ENCODE data around the gene SLMAP. TPM values are rescaled to one million over a fixed set of nuclear protein-coding genes. Genes with fewer than 3 reads are reported as not detected.

SLMAP gene
- total RNA-seq, 1 experiment from 2014 or later: 49.2 TPM

GRCh38 chr3:57808961-57809608, 53.0 kb downstream of the SLMAP start:
- H3K4me1 ChIP-seq (ENCODE audit: control insufficient read depth, insufficient read depth, low read length): peaks cover under 1% of the 10 kb centered on the region; the same call in 1 of the 2 replicates
- no peaks in the 10 kb centered on the region; the same call in 1 of the 2 replicates for H3K9me3 ChIP-seq (ENCODE audit: control insufficient read depth, insufficient read depth, low read depth, low read length)
- no peaks in the 10 kb centered on the region for H3K27me3 ChIP-seq (ENCODE audit: control insufficient read depth, insufficient read depth, low read length)
- no peaks in the 10 kb centered on the region for H3K36me3 ChIP-seq (ENCODE audit: control insufficient read depth, insufficient read depth, low read length)
- no peak overlapping the region for H3K4me3 ChIP-seq (ENCODE audit: low read depth in 2 of 2, low read length in 2 of 2)
- H3K27ac ChIP-seq (ENCODE audit: low read length): no peak overlapping the region
- TF ChIP-seq CTCF (IDR thresholded peaks at IDR 0.05) (no peak), SIN3A (IDR thresholded peaks at IDR 0.05; ENCODE audit: borderline replicate concordance, insufficient read depth, low read depth, low read length) (no peak), TCF7L2 (IDR thresholded peaks at IDR 0.05; ENCODE audit: low read depth, low read length) (no peak), REST (IDR thresholded peaks at IDR 0.05; ENCODE audit: insufficient read depth in 1 of 2, low read depth in 2 of 2, low read length in 1 of 2) (no peak), POLR2AphosphoS5 (IDR thresholded peaks at IDR 0.05; ENCODE audit: low read depth, low read length) (no peak)
- CTCF ChIA-PET: no interaction called here
- in situ Hi-C loops (cut with HindIII; ENCODE audit: low pct_unique_long_range_greater_than_20kb, low sequenced_read_pairs): no loop called here
- DNase-seq (ENCODE audit: low read depth, low spot score) (no peak), ATAC-seq (no peak)
- POLR2A ChIA-PET: no interaction called here
- intact Hi-C loops (cut with micrococcal nuclease; ENCODE audit: unreplicated experiment): no loop called here
- BruUV-seq (replicated peaks): no TSS peak

- Histone ChIP-seq H3K27me3 (ENCODE audit: control insufficient read depth, insufficient read depth, low read length) (no peaks in the 10 kb centered on the region), H3K4me1 (ENCODE audit: control insufficient read depth, insufficient read depth, low read length) (no peaks in the 10 kb centered on the region), H3K4me3 (ENCODE audit: low read depth in 2 of 2, low read length in 2 of 2) (no peak overlapping the region), H3K36me3 (ENCODE audit: control insufficient read depth, insufficient read depth, low read length) (no peaks in the 10 kb centered on the region), H3K9me3 (ENCODE audit: control insufficient read depth, insufficient read depth, low read depth, low read length) (no peaks in the 10 kb centered on the region; the same call in 1 of the 2 replicates), H3K27ac (ENCODE audit: low read length) (no peak overlapping the region)
- BruUV-seq (replicated peaks): no TSS peak
- POLR2A ChIA-PET: no interaction called here
- in situ Hi-C loops (cut with HindIII; ENCODE audit: low pct_unique_long_range_greater_than_20kb, low sequenced_read_pairs) (no loop called here), intact Hi-C loops (cut with micrococcal nuclease; ENCODE audit: unreplicated experiment) (no loop called here)
- CTCF ChIA-PET: no interaction called here
- DNase-seq (ENCODE audit: low read depth, low spot score) (no peak), ATAC-seq (no peak)
- TF ChIP-seq POLR2AphosphoS5 (IDR thresholded peaks at IDR 0.05; ENCODE audit: low read depth, low read length) (no peak), REST (IDR thresholded peaks at IDR 0.05; ENCODE audit: insufficient read depth in 1 of 2, low read depth in 2 of 2, low read length in 1 of 2) (no peak), CTCF (IDR thresholded peaks at IDR 0.05) (no peak), TCF7L2 (IDR thresholded peaks at IDR 0.05; ENCODE audit: low read depth, low read length) (no peak), SIN3A (IDR thresholded peaks at IDR 0.05; ENCODE audit: borderline replicate concordance, insufficient read depth, low read depth, low read length) (no peak)
These were observed 53.5 kb downstream of the SLMAP start for GRCh38 chr3:57809609-57809968.
